Mucosa of descending colon (tissue), 3 donors: Measurements from ENCODE around the gene PTPRN2. TPM values are rescaled to one million over a fixed set of nuclear protein-coding genes. Genes with fewer than 3 reads are reported as not detected.
"Not testable (repeated sequence)": the region's sequence is repeated elsewhere in the genome, so short reads cannot be mapped to it uniquely, and the experiment has no call there.

Experiments used
- ATAC-seq: fragments of 200-7000 bp; cut with Tn5 transposase; one replicate; pipeline ENCODE4 v1.9.1; 2020; ENCODE audit warnings: mild to moderate bottlenecking, moderate library complexity
- DNase-seq, 3 donors: peaks; one replicate each; pipeline ENCODE4 v3.0.0-alpha.2; 2020
- H3K36me3 ChIP-seq: fragments of 200-600 bp; one replicate; pipeline ENCODE4 v1.8.0; 2021; ENCODE audit warnings: low read depth, mild to moderate bottlenecking
- H3K4me1 ChIP-seq: fragments of 200-600 bp; one replicate; pipeline ENCODE4 v1.8.0; 2021; ENCODE audit warnings: low read depth, mild to moderate bottlenecking
- H3K4me3 ChIP-seq: fragments of 200-600 bp; one replicate; pipeline ENCODE4 v1.8.0; 2021; ENCODE audit warnings: mild to moderate bottlenecking
- H3K9me3 ChIP-seq: fragments of 200-600 bp; one replicate; pipeline ENCODE4 v1.8.0; 2021; ENCODE audit warnings: mild to moderate bottlenecking
- CTCF ChIP-seq: fragments of 200-600 bp; IDR thresholded peaks from one replicate; pipeline ENCODE4 v1.8.0; 2022; ENCODE audit warnings: antibody characterized with exemption, mild to moderate bottlenecking
- intact Hi-C, 2 donors: fragments of 100-400 bp; cut with DNase I in 1 of 2; cut with micrococcal nuclease in 1 of 2; formaldehyde crosslinking; loops; one replicate each; pipeline versions ENCODE4 v1.11.0 to v1.11.1; 2022; cut with DNase I, micrococcal nuclease
- microRNA-seq: library from miRNA; unstranded; fragments of <30 nt; microRNA quantifications from one replicate; pipeline ENCODE4, GENCODE V29; 2019
- total RNA-seq, 3 donors: library from RNA; stranded (reverse); fragmentation: NEBNext Ultra II Directional in 2 of 3; extraction: Animal tissue kit (Norgen Biotek cat#: 25700) in 2 of 3; gene quantifications; one replicate each; pipeline versions ENCODE4 v1.2.1 to v1.2.4, GENCODE V29; 2021 to 2023
- donor health status: DM: no; HTN: no; CAD: no; lungs with moderate emphysema.
- donor health status: DM: no; HTN: no; CAD: no.
- donor health status: DM: no; HTN: yes; CAD: no.

Gene PTPRN2
- total RNA-seq, 3 donors from 2014 or later: 12.5 to 28.0 (median 26.2) TPM

- Histone ChIP-seq H3K36me3 (no peaks in the 10 kb centered on the region), H3K4me1 (no peaks in the 10 kb centered on the region), H3K4me3 (no peak overlapping the region), H3K9me3 (no peaks in the 10 kb centered on the region)
- TF ChIP-seq CTCF: no peak
- intact Hi-C loops: no loop called here
- DNase-seq (no peak), ATAC-seq (no peak)
These were observed 1093.8 kb downstream of the PTPRN2 start for GRCh38 chr7:157493776-157494175.

DNA sequence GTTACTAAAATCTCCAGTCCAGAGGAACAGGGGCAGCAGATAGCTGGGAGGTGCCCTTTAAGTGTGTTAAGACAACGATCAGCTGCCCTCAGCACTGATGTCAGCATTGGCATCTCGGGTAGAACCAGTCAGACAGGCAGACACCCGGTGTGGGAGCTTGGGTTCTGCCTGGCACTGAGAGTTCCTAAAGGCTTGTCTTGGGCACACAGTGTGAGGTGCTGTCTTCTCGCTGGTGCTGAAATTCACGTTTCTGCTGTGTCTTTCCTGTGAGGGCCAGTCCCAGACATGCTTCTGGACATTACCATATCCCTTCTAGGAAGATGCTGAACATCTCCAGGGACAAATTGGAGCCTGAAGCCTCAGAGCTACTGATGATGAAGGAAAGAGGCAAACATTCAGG, 1094.6 kb downstream of the PTPRN2 start:
- Histone ChIP-seq H3K36me3 (no peaks in the 10 kb centered on the region), H3K9me3 (no peaks in the 10 kb centered on the region), H3K4me3 (no peak overlapping the region), H3K4me1 (no peaks in the 10 kb centered on the region)
- DNase-seq: no peak
- ATAC-seq: no peak
- intact Hi-C loops: no loop called here
- no peak for TF ChIP-seq CTCF

DNA sequence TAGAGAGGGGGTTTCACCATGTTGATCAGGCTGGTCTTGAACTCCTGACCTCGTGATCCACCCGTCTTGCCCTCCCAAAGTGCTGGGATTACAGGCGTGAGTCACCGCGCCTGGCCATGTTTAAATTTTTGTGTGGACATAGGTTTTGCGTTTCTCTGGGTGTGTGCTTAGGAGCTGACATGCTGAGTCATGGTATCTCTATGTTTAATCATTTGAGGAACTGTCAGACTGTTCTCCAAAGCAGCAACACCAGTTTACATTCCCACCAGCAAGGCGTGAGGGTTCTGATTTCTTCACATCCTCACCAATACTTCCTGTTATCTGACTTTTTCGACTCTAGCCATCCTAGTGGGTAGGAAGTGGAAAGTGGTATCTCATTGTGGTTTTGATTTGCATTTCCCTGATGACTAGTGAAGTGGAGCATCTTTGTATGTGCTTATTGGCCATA, 1097.1 kb downstream of the PTPRN2 start:
- peak; percentile 68 for ATAC-seq
- Histone ChIP-seq H3K4me3 (no peak overlapping the region), H3K36me3 (no peaks in the 10 kb centered on the region), H3K9me3 (no peaks in the 10 kb centered on the region), H3K4me1 (no peaks in the 10 kb centered on the region)
- no peak for TF ChIP-seq CTCF
- intact Hi-C loops: no loop called here
- peak in 1 of 3 donors; percentile 28 for DNase-seq

DNA sequence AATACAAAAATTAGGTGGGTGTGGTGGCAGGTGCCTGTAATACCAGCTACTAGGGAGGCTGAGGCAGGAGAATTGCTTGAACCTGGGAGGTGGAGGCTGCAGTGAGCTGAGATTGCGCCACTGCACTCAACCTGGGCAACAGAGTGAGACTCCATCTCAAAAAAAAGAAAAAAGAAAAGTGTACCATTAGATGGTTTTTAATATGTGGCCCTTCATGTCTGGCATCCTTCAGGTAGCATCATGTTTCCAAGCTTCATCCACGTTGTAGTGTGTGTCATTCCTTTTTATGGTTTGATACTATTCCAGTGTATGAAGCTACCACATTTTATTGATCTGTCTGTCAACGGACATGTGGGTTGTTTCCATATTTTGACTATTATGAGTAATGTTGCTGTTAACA, 1097.8 kb downstream of the PTPRN2 start:
- H3K4me3 ChIP-seq, intact Hi-C loops, H3K36me3 ChIP-seq, H3K9me3 ChIP-seq, H3K4me1 ChIP-seq, ATAC-seq, DNase-seq: not testable (repeated sequence)

Small RNA genes within 50 kb of the gene (microRNA-seq; reads per million reads assigned to microRNA genes)
- gene MIR153-2 (1.2 reads per million), gene MIR5707 (not detected), gene MIR595 (not detected)

Other genes starting within 250 kb of the PTPRN2 start
- gene NCAPG2, start 117.0 kb upstream of the PTPRN2 start, total RNA-seq: 10 to 100 TPM in 1 of 3 donors, 1 to 10 TPM in 2; 8.1 to 25.0 (median 8.9) TPM
- gene ESYT2, start 241.7 kb upstream of the PTPRN2 start, total RNA-seq: 10 to 100 TPM; 66.8 to 89.3 (median 69.0) TPM